C4-2B (cell line): ENCODE data around the gene CCDC9.
A peak's percentile ranks its signal among the peaks of the same experiment; 100 is the strongest.

ENCODE experiments used
- H3K27ac ChIP-seq: fragments of 450-650 bp; 2 replicates; pipeline ENCODE4 v1.5.1; 2017
- CTCF ChIP-seq: fragments of 450-650 bp; conservative IDR thresholded peaks from 2 replicates; pipeline ENCODE4 v1.5.1; 2017; ENCODE audit warnings: mild to moderate bottlenecking
- ZFX ChIP-seq: fragments of 450-650 bp; IDR thresholded peaks from 2 replicates; pipeline ENCODE4 v1.6.1; 2017

The CCDC9 gene

GRCh38 chr19:47229676-47230053, 26.7 kb upstream of the CCDC9 start:
- peak overlapping the region; percentile 80 for H3K27ac ChIP-seq
- TF ChIP-seq CTCF = no peak
- TF ChIP-seq ZFX = no peak

GRCh38 chr19:47230054-47230920, 26.0 kb upstream of the CCDC9 start:
- TF ChIP-seq ZFX (no peak), CTCF (peak; percentile 88)
- peak overlapping the region; percentile 80 for H3K27ac ChIP-seq

- TF ChIP-seq CTCF = no peak
- no peak for TF ChIP-seq ZFX
Measured at GRCh38 chr19:47230921-47231214, 25.5 kb upstream of the CCDC9 start, which contains the start of gene BBC3. Gene BBC3, minus strand, starts transcription at chr19:47231199. Its CDS starts 2,768 bp downstream, at chr19:47228431.

GRCh38 chr19:47231215-47232054, 24.9 kb upstream of the CCDC9 start:
- H3K27ac ChIP-seq = peak overlapping the region; percentile 80

More at GRCh38 chr19:47230921-47231214, 25.5 kb upstream of the CCDC9 start, which contains the start of gene BBC3:
- peak within 1 kb of the TSS; percentile 80 for H3K27ac ChIP-seq

GRCh38 chr19:47232422-47233211, 23.7 kb upstream of the CCDC9 start:
- H3K27ac ChIP-seq = peak overlapping the region; percentile 80
- TF ChIP-seq ZFX (no peak), CTCF (no peak)

More at GRCh38 chr19:47231215-47232054, 24.9 kb upstream of the CCDC9 start:
- no peak for TF ChIP-seq ZFX
- no peak for TF ChIP-seq CTCF

GRCh38 chr19:47236072-47236675, 20.2 kb upstream of the CCDC9 start:
- TF ChIP-seq CTCF (no peak), ZFX (no peak)

More at GRCh38 chr19:47236072-47236675, 20.2 kb upstream of the CCDC9 start:
- H3K27ac ChIP-seq = no peak overlapping the region
